ENCODE results near the gene C7orf57. TPM values are rescaled to one million over a fixed set of nuclear protein-coding genes. Genes with fewer than 3 reads are reported as not detected.

The C7orf57 gene
- total RNA-seq, 1 donor from 2014 or later, result not detected

GRCh38 chr7:48101352-48101751 is 66.0 kb downstream of the C7orf57 start:
- Mint-ChIP-seq H3K27ac (no peak overlapping the region), H3K36me3 (peaks cover 22% of the 10 kb centered on the region)
- H3K36me3 ChIP-seq, result no peaks in the 10 kb centered on the region

GRCh38 chr7:48101968-48102367 is 66.6 kb downstream of the C7orf57 start:
- Mint-ChIP-seq H3K4me3 (no peak overlapping the region), H3K9me3 (no peaks in the 10 kb centered on the region), H3K4me1 (no peaks in the 10 kb centered on the region), H3K27ac (no peak overlapping the region), H3K36me3 (peaks cover 22% of the 10 kb centered on the region), H3K27me3 (ENCODE audit: insufficient read depth, low read depth) (peaks cover 2% of the 10 kb centered on the region)
- no peak overlapping the region for H3K27ac ChIP-seq
- no peaks in the 10 kb centered on the region for H3F3A ChIP-seq (ENCODE audit: low read depth)
- no peaks in the 10 kb centered on the region for H3K79me2 ChIP-seq (ENCODE audit: low read depth)
- H3K4me2 ChIP-seq, result no peak overlapping the region
- H3K9ac ChIP-seq, result no peak overlapping the region
- no peaks in the 10 kb centered on the region for H3K27me3 ChIP-seq
- H3K4me3 ChIP-seq, result no peak overlapping the region
- no peak for DNase-seq (ENCODE audit: low spot score)
- H3K4me1 ChIP-seq, result no peaks in the 10 kb centered on the region
- H3K36me3 ChIP-seq, result no peaks in the 10 kb centered on the region
- no peak overlapping the region for H2AFZ ChIP-seq (replicated peaks)
- no peaks in the 10 kb centered on the region for H4K20me1 ChIP-seq (ENCODE audit: low read depth)
- no peaks in the 10 kb centered on the region for H3K9me3 ChIP-seq (ENCODE audit: low read depth)
- no peak for TF ChIP-seq EZH2phosphoT487 (IDR thresholded peaks at IDR 0.05)
- peak; percentile 40 for TF ChIP-seq CTCF (IDR thresholded peaks at IDR 0.05)

More at GRCh38 chr7:48101352-48101751, 66.0 kb downstream of the C7orf57 start:
- Histone ChIP-seq H3K27ac (no peak overlapping the region), H3F3A (ENCODE audit: low read depth) (no peaks in the 10 kb centered on the region), H3K4me1 (no peaks in the 10 kb centered on the region), H4K20me1 (ENCODE audit: low read depth) (no peaks in the 10 kb centered on the region), H3K27me3 (no peaks in the 10 kb centered on the region), H3K4me2 (no peak overlapping the region), H3K9ac (no peak overlapping the region), H3K79me2 (ENCODE audit: low read depth) (no peaks in the 10 kb centered on the region), H3K4me3 (no peak overlapping the region), H3K9me3 (ENCODE audit: low read depth) (no peaks in the 10 kb centered on the region), H2AFZ (replicated peaks) (no peak overlapping the region)
- TF ChIP-seq EZH2 (IDR thresholded peaks at IDR 0.05) (no peak), EZH2phosphoT487 (IDR thresholded peaks at IDR 0.05) (no peak), CTCF (IDR thresholded peaks at IDR 0.05) (no peak)
- Mint-ChIP-seq H3K4me3 (no peak overlapping the region), H3K27me3 (ENCODE audit: insufficient read depth, low read depth) (peaks cover under 1% of the 10 kb centered on the region), H3K4me1 (no peaks in the 10 kb centered on the region), H3K9me3 (no peaks in the 10 kb centered on the region)
- no peak for DNase-seq (ENCODE audit: low spot score)

GRCh38 chr7:48102530-48102929 is 67.2 kb downstream of the C7orf57 start:
- H3K27ac ChIP-seq, result no peak overlapping the region
- H3K27me3 Mint-ChIP-seq (ENCODE audit: insufficient read depth, low read depth), result peaks cover 2% of the 10 kb centered on the region
- H3K36me3 ChIP-seq, result no peaks in the 10 kb centered on the region
- no peaks in the 10 kb centered on the region for H3K9me3 Mint-ChIP-seq
- no peak overlapping the region for H2AFZ ChIP-seq (replicated peaks)
- H3K79me2 ChIP-seq (ENCODE audit: low read depth), result no peaks in the 10 kb centered on the region
- H3K4me3 Mint-ChIP-seq, result no peak overlapping the region
- H3K27me3 ChIP-seq, result no peaks in the 10 kb centered on the region
- DNase-seq (ENCODE audit: low spot score), result no peak
- no peak overlapping the region for H3K9ac ChIP-seq
- no peaks in the 10 kb centered on the region for H4K20me1 ChIP-seq (ENCODE audit: low read depth)
- H3K27ac Mint-ChIP-seq, result no peak overlapping the region
- no peaks in the 10 kb centered on the region for H3K4me1 ChIP-seq
- TF ChIP-seq CTCF (IDR thresholded peaks at IDR 0.05), result no peak
- TF ChIP-seq EZH2 (IDR thresholded peaks at IDR 0.05), result no peak
- H3F3A ChIP-seq (ENCODE audit: low read depth), result no peaks in the 10 kb centered on the region
- no peaks in the 10 kb centered on the region for H3K9me3 ChIP-seq (ENCODE audit: low read depth)
- H3K4me2 ChIP-seq, result no peak overlapping the region
- no peaks in the 10 kb centered on the region for H3K4me1 Mint-ChIP-seq
- no peak overlapping the region for H3K4me3 ChIP-seq
- H3K36me3 Mint-ChIP-seq, result peaks cover 20% of the 10 kb centered on the region
